ENCODE data around the gene OXLD1.

GRCh38 chr17:81697261-81698044, 31.0 kb upstream of the OXLD1 start:
- TF ChIP-seq CTCF (optimal IDR thresholded peaks at IDR 0.05 in 1 of 3, IDR thresholded peaks at IDR 0.05 in 1 of 3, conservative IDR thresholded peaks at IDR 0.05 in 1 of 3; ENCODE audit: extremely low read depth in 1 of 3, insufficient read depth in 2 of 3, low read length in 3 of 3) (no peak), EZH2 (IDR thresholded peaks at IDR 0.05; ENCODE audit: low read length) (no peak)

All from keratinocyte (primary cell).